Left lobe of liver (tissue), 2 donors: ENCODE measurements around the gene NPR2. TPM values are rescaled to one million over a fixed set of nuclear protein-coding genes. Genes with fewer than 3 reads are reported as not detected.

Experiments used
- ATAC-seq: fragments of 200-7000 bp; cut with Tn5 transposase; one replicate; pipeline ENCODE4 v1.9.1; 2020; ENCODE audit warnings: mild to moderate bottlenecking, moderate library complexity
- DNase-seq: peaks from one replicate; pipeline ENCODE4 v3.0.0-alpha.2; 2020; ENCODE audit warnings: low spot score
- total RNA-seq: library from RNA; stranded (reverse); gene quantifications from one replicate; pipeline ENCODE4 v1.2.1, GENCODE V29; 2021
- donor health status: DM: no; HTN: no; CAD: no; lungs with moderate emphysema.
- donor health status: DM: no; HTN: yes; CAD: no.

Gene NPR2
- total RNA-seq, 1 donor from 2014 or later, result 3.3 TPM

DNA sequence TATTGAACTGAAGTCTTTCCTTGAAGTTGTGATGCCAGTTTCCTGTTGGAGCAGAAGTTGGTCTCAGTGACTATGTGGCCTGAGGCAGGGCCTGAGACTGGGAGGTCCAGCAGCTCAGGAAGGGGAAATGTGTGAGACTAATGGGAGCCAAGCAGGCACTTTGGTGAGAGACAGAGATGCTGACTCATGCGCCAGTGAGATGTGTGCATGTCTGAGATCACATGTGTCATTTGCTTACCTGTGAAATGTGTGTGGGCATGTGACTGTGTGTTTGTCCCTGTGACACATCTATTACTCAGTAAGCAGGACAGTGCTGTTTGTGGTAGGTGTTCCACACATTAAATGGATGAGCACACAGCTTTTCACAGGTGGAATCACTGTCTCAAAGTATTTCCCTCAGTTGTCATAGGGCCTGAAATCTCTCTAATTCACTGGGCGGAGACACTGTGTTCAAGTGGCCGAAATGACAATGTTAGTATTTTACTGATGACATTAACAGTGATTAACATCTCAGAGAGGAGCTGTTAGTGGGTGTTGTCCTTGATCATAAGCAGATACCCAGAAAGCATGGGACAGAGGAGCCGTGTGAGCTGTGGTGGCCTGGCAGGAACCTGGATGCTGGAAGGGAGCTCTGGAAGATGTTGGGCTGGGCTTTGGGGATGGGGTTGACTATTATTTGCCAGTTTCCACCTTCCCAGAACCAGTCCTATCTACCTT lies 7.4 kb downstream of the NPR2 start:
- ATAC-seq (peak; percentile 19), DNase-seq (no peak)

DNA sequence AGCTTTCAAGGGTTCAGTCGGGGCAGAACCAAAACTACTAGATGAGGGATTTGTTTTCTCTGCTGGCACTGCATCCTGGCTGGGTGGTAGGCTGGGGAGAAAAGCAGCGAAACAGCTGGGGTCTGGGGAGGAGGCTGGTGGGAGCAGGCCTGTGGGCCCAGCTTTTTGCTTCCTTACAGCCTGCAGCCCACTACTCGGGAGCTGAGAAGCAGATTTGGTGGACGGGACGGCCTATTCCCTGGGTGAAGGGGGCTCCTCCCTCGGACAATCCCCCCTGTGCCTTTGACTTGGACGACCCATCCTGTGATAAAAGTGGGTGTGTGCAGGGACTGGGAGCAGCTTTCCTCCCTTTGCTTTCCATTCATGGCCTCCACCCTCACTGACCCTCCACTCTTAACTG lies 9.1 kb downstream of the NPR2 start:
- no peak for DNase-seq
- no peak for ATAC-seq

DNA sequence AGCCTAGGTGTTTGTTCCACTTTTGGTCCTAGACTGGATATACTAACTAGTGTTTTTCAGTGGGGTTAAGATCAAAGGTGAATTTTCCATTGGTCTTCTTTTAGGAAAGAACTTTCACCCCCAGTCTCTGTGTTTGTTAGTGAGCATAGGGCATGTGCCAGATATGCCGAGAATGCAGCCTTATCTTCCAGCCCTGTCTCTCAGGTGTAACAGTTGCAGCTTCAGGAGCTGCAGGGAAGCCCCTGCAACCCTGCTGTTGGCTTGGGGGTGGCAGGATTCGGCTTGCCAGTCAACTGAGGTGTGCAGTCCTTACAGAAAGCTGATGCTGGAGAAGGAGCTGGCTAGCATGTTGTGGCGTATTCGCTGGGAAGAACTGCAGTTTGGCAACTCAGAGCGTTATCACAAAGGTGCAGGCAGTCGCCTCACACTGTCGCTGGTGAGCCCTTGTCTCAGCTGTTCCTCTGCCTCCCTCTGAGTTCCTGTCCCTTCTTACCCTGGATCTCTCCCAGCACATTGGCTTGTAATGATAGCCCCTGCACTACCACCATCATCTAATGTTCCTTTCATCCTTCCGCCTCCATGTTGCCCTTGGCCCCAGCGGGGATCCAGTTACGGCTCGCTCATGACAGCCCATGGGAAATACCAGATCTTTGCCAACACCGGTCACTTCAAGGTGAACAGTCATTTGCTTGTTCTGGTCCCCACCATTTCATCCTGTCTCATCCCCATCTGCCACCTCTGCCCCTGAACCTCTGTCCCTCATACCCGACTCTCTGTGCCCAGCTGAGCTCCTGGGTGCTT lies 10.1 kb downstream of the NPR2 start:
- no peak for DNase-seq

GRCh38 chr9:35806101-35806500 lies 14.7 kb downstream of the NPR2 start:
- DNase-seq (no peak), ATAC-seq (no peak)

More for the DNA sequence above, 10.1 kb downstream of the NPR2 start:
- ATAC-seq, result no peak

DNA sequence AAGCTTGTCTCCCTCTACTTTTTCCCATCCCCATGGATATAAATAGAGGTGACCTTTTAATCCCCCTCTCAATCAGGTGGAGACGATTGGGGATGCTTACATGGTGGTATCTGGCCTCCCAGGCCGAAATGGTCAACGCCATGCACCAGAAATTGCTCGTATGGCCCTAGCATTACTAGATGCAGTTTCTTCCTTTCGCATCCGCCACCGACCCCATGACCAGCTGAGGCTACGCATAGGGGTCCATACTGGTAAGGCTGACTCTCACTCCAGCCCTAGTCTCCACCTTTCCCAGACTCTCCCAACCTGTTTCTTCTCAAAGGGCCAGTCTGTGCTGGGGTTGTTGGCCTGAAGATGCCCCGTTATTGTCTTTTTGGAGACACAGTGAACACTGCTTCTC lies 17.0 kb downstream of the NPR2 start:
- no peak for DNase-seq
- no peak for ATAC-seq

DNA sequence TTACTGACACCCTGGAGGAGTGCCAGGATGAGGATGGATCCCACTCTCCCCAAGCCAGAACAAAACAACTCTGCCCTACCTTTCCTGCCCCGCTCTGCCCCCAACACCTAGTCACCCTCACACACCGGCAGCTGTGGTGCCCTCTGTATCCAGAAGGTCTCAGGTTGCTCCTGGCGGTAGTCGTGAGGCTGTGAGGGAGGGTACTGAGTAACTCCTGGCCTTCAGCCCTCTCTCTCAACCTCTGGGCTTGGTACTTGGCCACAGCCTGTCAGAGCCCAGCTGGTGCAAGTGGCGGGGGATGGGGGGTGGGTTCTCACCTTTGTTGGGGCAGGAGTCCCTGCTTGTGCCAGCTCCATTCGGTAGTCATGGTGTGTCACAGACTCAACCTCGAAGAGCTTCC lies 18.7 kb downstream of the NPR2 start:
- DNase-seq, result no peak
- ATAC-seq, result no peak

- peak; percentile 61 for ATAC-seq
- peak; percentile 89 for DNase-seq
These were observed 20.1 kb downstream of the NPR2 start for GRCh38 chr9:35811381-35812024.

- peak; percentile 93 for DNase-seq
- ATAC-seq, result peak; percentile 58
These were observed 20.7 kb downstream of the NPR2 start, which contains the start of gene SPAG8 for GRCh38 chr9:35812025-35812602. Gene SPAG8 (minus strand): TSS chr9:35812262. CDS start chr9:35812147, 115 bp downstream.

GRCh38 chr9:35813434-35814105 lies 22.2 kb downstream of the NPR2 start:
- no peak for DNase-seq
- ATAC-seq, result no peak

DNA sequence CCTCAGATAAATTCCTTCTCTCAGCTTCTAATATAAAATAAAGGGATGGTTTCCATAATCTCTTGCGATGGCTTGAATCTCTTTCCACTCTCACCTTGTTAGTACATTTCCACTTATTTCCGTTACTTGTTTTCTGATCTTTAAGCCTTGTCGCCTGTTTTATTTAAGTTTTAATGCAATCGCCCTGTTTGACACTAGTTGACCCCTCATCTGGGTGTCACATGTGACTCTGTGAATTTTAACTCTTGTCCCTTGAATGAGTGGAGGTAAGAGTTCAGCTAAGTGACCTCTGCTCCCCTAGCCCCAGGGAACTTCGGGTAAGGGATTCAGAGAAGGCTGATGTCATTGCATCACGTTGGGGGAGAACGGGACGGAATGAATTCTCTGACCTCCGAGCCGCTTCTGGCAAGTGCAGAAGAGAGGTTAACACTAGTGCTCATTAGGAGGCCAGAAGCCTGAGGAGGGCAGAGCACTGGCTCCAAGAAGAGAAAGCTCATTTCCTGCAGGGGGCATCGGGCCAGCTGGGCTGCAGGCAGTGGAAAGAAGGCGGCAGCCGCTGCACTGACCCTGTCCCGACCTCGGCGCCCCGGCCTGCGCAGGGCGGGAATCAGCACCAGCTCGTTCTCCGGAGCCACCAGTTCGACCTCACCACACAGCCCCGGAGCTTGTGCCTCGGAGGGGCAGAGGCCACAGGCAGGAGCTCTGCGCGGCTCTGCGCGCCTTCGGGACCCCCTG lies 22.9 kb downstream of the NPR2 start:
- peak; percentile 56 for ATAC-seq

DNA sequence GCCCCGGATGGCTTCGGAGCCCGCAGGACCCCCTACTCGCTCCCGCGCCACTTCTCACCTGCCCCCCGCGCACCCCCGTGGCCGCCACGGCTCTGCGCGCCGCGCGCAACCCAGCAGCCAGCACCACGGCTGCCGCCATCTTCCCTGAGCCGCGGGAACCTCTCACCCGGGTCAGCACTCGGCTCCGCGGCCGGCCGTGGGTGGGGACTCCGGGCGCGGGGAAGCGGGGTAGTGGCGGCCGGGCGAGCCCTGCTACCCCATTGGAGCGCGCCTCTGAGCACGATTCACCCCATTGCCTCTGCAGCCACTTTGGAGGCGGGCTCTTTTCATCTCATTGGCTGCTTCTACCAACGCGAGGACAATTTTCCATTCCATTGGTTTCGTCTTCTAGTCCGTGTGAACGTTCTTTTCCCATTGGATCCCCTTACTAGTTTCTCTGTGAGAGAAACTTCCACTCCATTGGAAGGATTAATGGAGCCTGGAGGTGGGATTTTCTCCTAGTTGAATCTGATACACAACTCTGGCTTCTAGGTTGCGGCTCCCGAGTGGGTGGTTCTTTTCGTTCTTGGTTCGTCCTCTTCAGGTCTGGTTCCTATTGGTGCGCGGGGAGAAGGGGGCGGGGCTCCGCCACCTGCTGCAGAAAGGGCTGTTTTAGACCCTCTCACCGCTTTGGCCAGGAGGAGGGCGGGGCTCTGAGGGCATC lies 23.6 kb downstream of the NPR2 start, which contains the start of gene HINT2:
TSS of gene HINT2 (minus strand) at position 202 of the 703 bp plus-strand sequence. CDS start at position 139, 63 bp downstream.
- DNase-seq (peak; percentile 98), ATAC-seq (peak; percentile 80)

More for the DNA sequence above, 22.9 kb downstream of the NPR2 start:
- peak; percentile 91 for DNase-seq

DNA sequence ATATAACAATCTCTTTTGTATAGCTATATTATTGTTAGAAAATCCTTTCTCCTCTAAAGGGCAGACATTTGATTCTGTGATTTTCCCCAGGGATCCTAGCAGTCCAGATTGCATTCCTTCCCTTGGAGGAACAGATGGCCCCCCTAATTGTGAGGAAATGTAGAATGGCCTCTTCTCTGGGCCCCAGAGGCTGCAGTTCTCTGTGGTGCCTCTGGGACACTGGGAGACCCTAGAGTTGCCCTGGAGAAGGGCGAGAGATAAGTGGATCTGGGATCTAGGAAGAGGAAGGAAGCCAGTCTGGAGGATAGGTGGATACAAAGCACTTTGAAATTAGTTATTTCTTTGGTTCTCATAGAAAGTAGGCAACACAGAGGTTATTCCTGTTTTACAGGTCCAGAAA lies 25.3 kb downstream of the NPR2 start:
- ATAC-seq, result no peak
- no peak for DNase-seq

- ATAC-seq, result no peak
- no peak for DNase-seq
These were observed 26.9 kb downstream of the NPR2 start for GRCh38 chr9:35818341-35818740.

GRCh38 chr9:35820076-35820475 lies 28.7 kb downstream of the NPR2 start:
- ATAC-seq (no peak), DNase-seq (no peak)

- ATAC-seq, result no peak
- DNase-seq, result no peak
These were observed 31.5 kb downstream of the NPR2 start for GRCh38 chr9:35822926-35823325.

DNA sequence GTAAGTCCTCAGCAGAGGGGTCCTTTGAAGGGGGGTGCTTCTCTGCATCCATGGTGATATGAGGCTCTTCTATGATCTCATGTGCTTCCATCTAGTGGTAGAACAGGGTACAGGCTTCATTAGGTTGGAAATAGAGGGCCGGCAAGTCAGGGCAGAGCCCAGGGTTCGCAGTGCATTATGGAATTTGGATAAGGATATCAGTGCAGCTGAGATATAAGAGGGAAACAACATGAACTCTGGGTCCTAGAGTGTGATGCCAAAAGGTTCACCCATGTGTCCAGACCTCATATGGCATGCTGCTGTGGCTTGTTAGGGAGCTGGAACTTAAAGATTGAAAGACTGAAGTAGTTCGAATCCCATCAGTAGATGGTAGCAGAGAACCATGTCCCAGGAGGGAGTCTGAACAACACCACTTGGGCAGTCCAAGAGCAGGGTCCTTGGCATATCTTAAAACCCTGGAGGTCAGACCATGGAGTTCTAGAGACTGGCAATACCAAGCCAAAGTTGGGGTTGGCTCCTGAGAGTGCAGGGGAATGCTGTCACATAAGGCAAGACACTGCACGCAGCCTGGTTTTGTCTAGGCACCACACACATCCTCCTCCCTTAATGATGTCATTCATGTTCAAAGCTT lies 34.8 kb downstream of the NPR2 start:
- peak; percentile 67 for ATAC-seq
- no peak for DNase-seq

- DNase-seq (no peak), ATAC-seq (no peak)
These were observed 36.1 kb downstream of the NPR2 start for GRCh38 chr9:35827486-35827885.

DNA sequence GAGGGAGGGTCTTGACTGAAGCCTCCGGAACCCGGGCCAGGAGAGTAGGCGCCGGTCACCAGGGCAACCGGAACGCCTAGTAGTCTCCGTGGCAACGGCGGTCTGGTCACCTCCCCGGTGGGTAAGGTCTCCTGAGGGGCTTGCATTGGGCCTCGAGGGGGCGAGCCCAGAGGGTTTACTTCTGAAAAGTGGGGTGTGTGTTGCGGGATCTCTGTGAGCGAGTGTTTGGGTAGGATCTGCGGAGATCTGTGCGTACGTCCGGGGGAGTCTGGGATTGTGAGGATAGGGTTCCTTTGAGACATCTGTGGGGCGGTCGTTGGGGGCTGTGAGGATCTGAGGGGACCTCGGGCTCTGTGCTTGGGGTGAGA lies 37.3 kb downstream of the NPR2 start, which contains the start of gene FAM221B:
TSS of gene FAM221B (minus strand) at position 17 of the 368 bp plus-strand sequence. CDS start 2,571 bp downstream, outside the sequence.
- DNase-seq (no peak), ATAC-seq (peak; percentile 1)
